ENCODE measurements around the gene ITPR3.

DNA sequence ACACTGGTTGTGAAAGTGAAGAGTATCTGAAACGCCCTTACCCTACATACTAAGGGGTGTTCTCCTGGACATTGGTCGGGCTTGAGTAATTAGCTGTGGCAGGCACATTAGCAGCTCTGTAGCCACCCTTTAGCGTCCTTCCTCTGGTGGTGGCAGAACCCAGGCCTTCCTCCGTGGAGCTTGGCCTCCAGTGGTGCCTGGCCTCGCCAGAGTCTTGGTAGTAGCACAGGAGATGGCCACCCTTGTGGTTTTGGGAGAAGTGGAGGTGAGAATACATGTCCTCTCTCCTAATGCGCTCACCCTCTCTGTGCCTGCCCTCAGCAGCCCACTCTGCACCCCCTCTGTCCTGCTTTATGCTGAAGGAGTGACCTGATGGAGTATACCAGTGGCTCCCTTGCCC is 107.9 kb downstream of the ITPR3 start:
- TF ChIP-seq, protein P1, sequence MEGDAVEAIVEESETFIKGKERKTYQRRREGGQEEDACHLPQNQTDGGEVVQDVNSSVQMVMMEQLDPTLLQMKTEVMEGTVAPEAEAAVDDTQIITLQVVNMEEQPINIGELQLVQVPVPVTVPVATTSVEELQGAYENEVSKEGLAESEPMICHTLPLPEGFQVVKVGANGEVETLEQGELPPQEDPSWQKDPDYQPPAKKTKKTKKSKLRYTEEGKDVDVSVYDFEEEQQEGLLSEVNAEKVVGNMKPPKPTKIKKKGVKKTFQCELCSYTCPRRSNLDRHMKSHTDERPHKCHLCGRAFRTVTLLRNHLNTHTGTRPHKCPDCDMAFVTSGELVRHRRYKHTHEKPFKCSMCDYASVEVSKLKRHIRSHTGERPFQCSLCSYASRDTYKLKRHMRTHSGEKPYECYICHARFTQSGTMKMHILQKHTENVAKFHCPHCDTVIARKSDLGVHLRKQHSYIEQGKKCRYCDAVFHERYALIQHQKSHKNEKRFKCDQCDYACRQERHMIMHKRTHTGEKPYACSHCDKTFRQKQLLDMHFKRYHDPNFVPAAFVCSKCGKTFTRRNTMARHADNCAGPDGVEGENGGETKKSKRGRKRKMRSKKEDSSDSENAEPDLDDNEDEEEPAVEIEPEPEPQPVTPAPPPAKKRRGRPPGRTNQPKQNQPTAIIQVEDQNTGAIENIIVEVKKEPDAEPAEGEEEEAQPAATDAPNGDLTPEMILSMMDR (IDR thresholded peaks at IDR 0.05): no peak
- no peak for TF ChIP-seq POLR2A (IDR thresholded peaks at IDR 0.05)
